ENCODE measurements around the gene PPP1R12B.

GRCh38 chr1:202615501-202616354 lies 267.2 kb downstream of the PPP1R12B start:
- TF ChIP-seq, protein P1, sequence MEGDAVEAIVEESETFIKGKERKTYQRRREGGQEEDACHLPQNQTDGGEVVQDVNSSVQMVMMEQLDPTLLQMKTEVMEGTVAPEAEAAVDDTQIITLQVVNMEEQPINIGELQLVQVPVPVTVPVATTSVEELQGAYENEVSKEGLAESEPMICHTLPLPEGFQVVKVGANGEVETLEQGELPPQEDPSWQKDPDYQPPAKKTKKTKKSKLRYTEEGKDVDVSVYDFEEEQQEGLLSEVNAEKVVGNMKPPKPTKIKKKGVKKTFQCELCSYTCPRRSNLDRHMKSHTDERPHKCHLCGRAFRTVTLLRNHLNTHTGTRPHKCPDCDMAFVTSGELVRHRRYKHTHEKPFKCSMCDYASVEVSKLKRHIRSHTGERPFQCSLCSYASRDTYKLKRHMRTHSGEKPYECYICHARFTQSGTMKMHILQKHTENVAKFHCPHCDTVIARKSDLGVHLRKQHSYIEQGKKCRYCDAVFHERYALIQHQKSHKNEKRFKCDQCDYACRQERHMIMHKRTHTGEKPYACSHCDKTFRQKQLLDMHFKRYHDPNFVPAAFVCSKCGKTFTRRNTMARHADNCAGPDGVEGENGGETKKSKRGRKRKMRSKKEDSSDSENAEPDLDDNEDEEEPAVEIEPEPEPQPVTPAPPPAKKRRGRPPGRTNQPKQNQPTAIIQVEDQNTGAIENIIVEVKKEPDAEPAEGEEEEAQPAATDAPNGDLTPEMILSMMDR (IDR thresholded peaks at IDR 0.05): no peak
- TF ChIP-seq POLR2A (IDR thresholded peaks at IDR 0.05): no peak

All from body of pancreas (tissue), 4 donors.